Activated naive CD4-positive, alpha-beta T cell treated with anti-CD3 and anti-CD28 coated beads, Interleukin-2, amount 50 U/mL, for 72 hours (primary cell): ENCODE measurements around the gene VPS51. TPM values are rescaled to one million over a fixed set of nuclear protein-coding genes. Genes with fewer than 3 reads are reported as not detected.
"Not testable (repeated sequence)": the region's sequence is repeated elsewhere in the genome, so short reads cannot be mapped to it uniquely, and the experiment has no call there.

Experiments used
- ATAC-seq, 2 donors: fragments of 150-1000 bp; cut with Tn5 transposase; 2 replicates each; pipeline ENCODE4 v1.10.0; 2021; ENCODE audit warnings: mild to moderate bottlenecking in 2 of 2, moderate library complexity in 2 of 2
- DNase-seq, 2 donors: peaks; one replicate each; pipeline ENCODE4 v3.0.0; 2021 to 2022; ENCODE audit warnings: low spot score in 2 of 2
- H3K27ac Mint-ChIP-seq, 2 donors: one replicate each; pipeline ENCODE4 v1.8.0; 2022; ENCODE audit warnings: mild to moderate bottlenecking in 2 of 2, mixed read lengths in 2 of 2
- H3K36me3 Mint-ChIP-seq, 2 donors: one replicate each; pipeline ENCODE4 v1.8.0; 2022; ENCODE audit warnings: mixed read lengths in 2 of 2
- H3K9me3 Mint-ChIP-seq, 2 donors: one replicate each; pipeline ENCODE4 v1.8.0; 2022; ENCODE audit warnings: mixed read lengths in 2 of 2
- total RNA-seq, 2 donors: library from RNA; stranded (reverse); gene quantifications; one replicate each; pipeline ENCODE4 v1.2.3, GENCODE V29; 2022

The VPS51 gene
- total RNA-seq, 2 donors from 2014 or later: 60.4 to 101 TPM

DNA sequence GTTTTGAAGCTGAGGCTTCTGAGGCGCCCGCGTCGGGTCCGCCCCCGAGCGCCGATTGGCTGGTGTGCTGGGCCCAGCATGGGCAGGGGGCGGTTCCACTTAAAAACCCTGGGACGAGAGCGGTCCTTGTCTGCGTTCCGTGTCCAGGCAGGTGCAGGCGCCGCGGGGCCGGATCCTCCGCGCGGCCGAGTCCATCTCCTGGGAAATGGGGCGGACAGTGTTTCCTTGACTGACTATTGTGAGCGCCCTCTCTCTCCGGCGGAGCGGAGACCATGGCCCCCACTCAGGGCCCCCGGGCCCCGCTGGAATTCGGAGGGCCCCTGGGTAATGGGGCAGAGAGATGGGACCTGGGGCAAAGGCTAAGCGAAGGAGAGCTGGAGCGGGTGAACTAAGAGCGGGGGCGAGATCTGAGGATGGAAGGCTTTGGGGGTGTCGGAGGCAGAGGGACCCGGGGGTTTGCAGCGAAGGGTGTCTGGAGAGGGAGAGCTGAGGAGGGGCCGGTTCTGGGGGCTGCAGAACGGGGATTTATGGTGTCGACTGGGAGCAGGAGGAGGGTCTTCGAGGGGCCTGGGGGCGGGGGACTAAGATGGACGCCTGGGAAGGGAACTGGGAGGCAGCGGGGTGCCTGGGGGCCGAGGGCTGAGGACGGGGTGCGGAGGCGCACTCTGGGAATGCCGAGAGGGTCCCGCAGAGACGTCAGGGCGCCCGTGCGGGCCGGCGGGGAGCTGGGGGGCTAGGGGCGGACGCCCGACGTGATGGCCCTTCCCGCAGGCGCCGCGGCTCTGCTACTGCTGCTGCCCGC, 15.9 kb downstream of the VPS51 start, which contains the start of gene TM7SF2:
Gene TM7SF2, plus strand, starts transcription at position 129 of the 802 bp plus-strand sequence. Its CDS starts 144 bp downstream, at position 273.
- ATAC-seq: peak; percentile 79 to 83
- H3K9me3 Mint-ChIP-seq: no peaks in the 10 kb centered on the region
- peak; percentile 91 to 95 for DNase-seq
- peaks cover 0 to 5% of the 10 kb centered on the region in 2 donors for H3K36me3 Mint-ChIP-seq
- H3K27ac Mint-ChIP-seq: peak within 1 kb of the TSS; percentile 88 to 98

GRCh38 chr11:65112546-65113360, 16.7 kb downstream of the VPS51 start:
- H3K9me3 Mint-ChIP-seq: no peaks in the 10 kb centered on the region
- peak overlapping the region; percentile 88 to 94 for H3K27ac Mint-ChIP-seq
- H3K36me3 Mint-ChIP-seq: peaks cover 0 to 5% of the 10 kb centered on the region in 2 donors
- ATAC-seq: peak; percentile 37 to 49
- DNase-seq: peak in 1 of 2 donors; percentile 83

GRCh38 chr11:65113361-65113756, 17.3 kb downstream of the VPS51 start:
- Mint-ChIP-seq H3K27ac (peak overlapping the region; percentile 88 to 94), H3K36me3 (peaks cover 0 to 5% of the 10 kb centered on the region in 2 donors), H3K9me3 (no peaks in the 10 kb centered on the region)
- DNase-seq (no peak), ATAC-seq (no peak)

DNA sequence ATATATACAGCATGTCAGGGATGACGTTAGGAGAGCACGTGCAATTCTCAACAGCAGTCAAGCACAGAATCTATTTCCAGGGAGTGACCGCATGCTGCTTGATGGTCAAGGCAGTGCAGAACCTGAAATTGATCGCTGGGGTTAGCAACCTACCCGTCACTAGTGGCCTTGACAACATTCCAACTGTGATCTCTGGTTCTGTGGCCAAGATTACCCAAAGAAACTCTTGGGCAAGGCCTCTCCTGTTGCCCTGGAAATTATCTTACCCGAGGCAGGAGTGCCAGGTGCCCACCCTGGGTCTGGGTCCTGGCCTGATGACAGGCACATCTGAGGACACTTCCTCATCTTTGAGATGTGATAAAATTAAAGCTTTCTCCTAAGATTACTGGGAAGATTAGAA, 17.8 kb downstream of the VPS51 start:
- DNase-seq: no peak
- H3K36me3 Mint-ChIP-seq: peaks cover 0 to 5% of the 10 kb centered on the region in 2 donors
- peak overlapping the region; percentile 88 to 94 for H3K27ac Mint-ChIP-seq
- ATAC-seq: no peak
- no peaks in the 10 kb centered on the region for H3K9me3 Mint-ChIP-seq

GRCh38 chr11:65114538-65115171, 18.6 kb downstream of the VPS51 start:
- ATAC-seq (no peak), DNase-seq (no peak)
- no peaks in the 10 kb centered on the region for H3K9me3 Mint-ChIP-seq
- H3K36me3 Mint-ChIP-seq: peaks cover 0 to 5% of the 10 kb centered on the region in 2 donors
- H3K27ac Mint-ChIP-seq: peak overlapping the region in 1 of 2 donors; percentile 60

DNA sequence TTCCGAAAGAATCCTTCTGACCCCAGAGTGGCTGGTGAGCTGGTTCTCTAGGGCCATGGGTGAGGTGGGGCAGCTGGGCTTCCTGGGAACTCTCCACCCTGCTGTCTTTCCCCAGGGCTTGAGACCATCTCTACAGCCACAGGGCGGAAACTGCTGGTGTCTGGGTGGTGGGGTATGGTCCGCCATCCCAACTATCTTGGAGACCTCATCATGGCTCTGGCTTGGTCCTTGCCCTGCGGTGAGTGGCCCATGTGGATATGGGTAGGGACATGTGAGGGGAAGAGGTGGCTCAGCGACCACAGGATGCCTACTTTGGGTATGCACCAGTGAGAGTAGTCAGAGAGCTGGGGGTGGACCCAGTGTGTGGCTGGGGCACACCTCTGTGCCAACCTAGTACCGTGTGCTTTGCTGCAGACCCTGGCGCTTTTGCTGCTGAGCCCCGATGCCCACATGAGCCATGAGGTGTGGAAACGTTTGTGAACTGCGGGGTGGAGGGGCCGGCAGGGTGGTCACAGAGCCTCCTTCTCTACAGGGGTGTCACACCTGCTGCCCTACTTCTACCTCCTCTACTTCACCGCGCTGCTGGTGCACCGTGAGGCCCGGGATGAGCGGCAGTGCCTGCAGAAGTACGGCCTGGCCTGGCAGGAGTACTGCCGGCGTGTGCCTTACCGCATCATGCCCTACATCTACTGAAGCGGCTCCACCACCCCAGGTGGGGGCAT, 19.5 kb downstream of the VPS51 start:
- Mint-ChIP-seq H3K27ac (peak overlapping the region in 1 of 2 donors; percentile 91), H3K36me3 (peaks cover 5 to 13% of the 10 kb centered on the region in 2 donors), H3K9me3 (no peaks in the 10 kb centered on the region)
- DNase-seq: no peak
- ATAC-seq: no peak

DNA sequence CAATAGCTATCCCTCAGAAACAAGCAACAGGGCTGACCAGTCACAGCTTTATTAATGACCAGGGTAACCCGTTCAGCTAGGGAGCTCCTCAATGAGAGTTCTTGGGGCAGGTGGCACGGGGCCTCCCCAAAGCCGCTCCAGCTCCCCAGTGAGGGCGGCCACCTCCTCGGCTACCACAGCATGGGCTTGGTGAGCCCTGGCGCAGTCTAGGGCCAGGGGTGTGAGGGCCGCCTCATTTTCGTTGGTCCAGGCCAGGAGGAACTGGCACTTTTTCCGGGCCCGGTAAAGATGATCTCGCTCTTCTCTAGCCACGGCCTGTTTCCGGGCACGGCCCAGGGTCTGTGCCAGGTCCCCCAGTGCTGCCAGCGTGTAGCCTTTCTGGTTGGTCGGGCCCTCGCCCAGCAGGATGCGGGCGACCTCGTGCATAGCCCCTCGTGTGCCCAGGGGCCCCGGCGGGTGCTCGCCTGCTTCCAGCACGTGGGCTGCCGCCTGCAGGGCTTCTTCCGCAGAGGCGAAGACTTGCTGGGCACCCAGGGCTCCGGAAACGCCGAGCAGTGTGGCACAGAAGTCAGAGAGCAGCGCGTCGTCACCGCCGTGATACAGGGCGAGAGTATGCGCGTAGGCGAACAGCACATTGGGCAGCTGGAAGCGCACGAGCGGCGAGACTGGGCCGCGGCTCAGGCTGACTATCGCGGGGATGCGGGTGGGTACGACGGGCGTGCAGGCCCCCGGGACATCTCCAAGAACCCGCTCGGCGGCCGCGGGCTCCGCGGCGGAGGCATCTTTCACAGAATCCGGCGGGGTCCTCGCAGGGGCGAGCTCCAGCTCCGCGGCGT, 20.6 kb downstream of the VPS51 start:
- peaks cover 15 to 23% of the 10 kb centered on the region in 2 donors for H3K36me3 Mint-ChIP-seq
- peak overlapping the region; percentile 91 to 98 for H3K27ac Mint-ChIP-seq
- ATAC-seq: peak; percentile 19 to 33
- DNase-seq: peak; percentile 58 to 74
- no peaks in the 10 kb centered on the region for H3K9me3 Mint-ChIP-seq

DNA sequence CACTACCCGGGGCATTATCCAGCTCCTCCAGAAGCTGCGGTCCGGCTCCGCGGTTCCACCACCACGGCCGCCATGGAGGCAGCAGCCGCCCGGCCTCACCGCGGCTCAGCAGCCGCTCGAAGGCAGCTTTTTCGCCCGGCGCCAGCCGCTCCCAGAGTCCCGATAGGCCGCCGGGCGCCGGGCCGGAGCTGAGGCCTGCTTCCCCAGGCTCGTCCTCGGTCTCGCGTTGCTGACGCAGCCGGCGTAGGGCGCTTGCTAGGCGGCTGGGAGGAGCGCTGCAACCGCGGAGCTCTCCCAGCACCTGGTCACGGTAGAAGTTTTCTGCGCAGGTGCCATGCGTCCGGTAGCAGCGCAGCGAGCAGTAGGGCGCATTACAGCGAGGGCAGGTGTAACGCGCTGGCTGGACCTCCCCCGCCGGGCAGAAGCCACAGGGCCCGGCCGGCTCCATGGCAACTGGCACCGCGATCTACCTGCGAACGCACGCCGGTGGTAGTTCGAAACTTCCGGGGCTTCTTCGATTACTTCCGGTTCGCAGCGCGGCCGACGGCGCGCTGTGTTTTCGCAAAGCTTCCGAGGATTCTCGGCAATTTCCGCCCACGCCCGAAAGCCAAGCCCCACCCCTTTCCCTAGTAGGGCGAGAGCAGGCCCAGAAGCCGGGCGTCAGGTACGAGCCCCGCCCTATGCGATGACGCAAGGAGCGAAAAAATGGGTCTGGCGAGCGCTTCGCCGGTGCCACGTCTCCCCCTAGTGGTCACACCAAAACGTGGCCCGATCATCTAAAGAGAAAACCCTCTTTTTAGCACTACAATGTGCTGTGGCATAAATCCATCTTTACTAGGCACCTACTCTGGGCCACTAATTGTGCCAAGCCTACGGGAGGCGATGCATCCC, 21.4 kb downstream of the VPS51 start, which contains the start of gene ZNHIT2:
Gene ZNHIT2, minus strand, starts transcription at position 496 of the 891 bp plus-strand sequence. Its CDS starts 48 bp downstream, at position 448.
- Mint-ChIP-seq H3K36me3 (peaks cover 24 to 32% of the 10 kb centered on the region in 2 donors), H3K9me3 (no peaks in the 10 kb centered on the region), H3K27ac (peak within 1 kb of the TSS; percentile 98 to 99)
- DNase-seq (peak; percentile 100), ATAC-seq (peak; percentile 65 to 71)

DNA sequence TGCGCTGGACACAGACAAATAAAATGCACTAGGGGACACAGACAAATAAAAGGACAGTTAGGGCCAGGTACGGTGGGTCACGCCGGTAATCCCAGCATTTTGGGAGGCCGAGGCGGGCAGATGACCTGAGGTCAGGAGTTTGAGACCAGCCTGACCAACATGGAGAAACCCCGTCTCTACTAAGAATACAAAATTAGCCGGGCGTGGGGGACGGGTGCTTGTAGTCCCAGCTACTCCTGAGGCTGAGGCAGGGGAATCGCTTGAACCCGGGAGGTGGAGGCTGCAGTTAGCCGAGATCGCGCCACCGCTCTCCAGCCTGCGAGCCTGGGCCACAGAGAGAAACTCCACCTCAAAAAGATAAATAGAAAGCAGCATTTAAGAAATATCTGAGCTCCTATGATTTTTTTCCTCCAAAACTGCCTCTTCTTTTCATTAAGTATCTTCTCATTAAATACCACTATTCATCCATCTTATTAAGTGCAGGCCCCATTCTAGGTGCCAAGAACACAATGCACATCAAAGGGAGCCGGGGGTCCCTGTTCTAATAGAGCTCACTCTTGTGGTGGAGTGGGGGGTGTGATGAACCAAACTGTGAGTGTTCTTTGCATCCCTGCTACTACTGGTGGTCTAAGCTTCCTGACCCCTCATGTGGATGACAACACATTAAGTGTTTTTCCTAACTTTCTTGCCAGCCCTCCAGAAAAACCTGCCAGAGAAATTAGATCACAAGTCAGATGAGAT, 22.3 kb downstream of the VPS51 start:
- Mint-ChIP-seq H3K36me3 (peaks cover 25 to 32% of the 10 kb centered on the region in 2 donors), H3K27ac (peak overlapping the region; percentile 94 to 99), H3K9me3 (no peaks in the 10 kb centered on the region)
- DNase-seq (peak in 1 of 2 donors; percentile 65), ATAC-seq (no peak)

- Mint-ChIP-seq H3K27ac (peak overlapping the region; percentile 90 to 99), H3K36me3 (peaks cover 26 to 33% of the 10 kb centered on the region in 2 donors)
- not testable (repeated sequence) for ATAC-seq, H3K9me3 Mint-ChIP-seq
- peak in 1 of 2 donors; percentile 39 for DNase-seq
Measured at GRCh38 chr11:65118891-65119669, 23.1 kb downstream of the VPS51 start.

DNA sequence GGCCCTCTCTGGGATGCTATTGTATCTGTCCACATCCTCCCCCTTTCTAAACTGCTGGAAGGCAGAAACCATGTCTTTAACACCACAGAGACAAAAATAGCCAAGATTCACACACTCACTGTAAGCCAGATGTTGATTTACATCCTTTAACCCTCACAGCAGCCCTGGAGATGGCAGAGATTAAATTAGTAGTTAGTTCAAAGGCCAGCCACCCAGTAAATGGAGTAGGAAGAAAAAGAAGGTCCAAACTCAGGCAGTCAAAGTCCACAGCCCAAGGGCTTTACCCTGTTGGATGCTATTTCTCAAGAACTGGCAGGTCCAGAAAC, 23.6 kb downstream of the VPS51 start:
- Mint-ChIP-seq H3K36me3 (peaks cover 31 to 38% of the 10 kb centered on the region in 2 donors), H3K27ac (peak overlapping the region; percentile 2 to 99), H3K9me3 (no peaks in the 10 kb centered on the region)
- DNase-seq (no peak), ATAC-seq (no peak)

GRCh38 chr11:65120831-65121230, 24.8 kb downstream of the VPS51 start:
- Mint-ChIP-seq H3K36me3 (peaks cover 31 to 38% of the 10 kb centered on the region in 2 donors), H3K27ac (peak overlapping the region; percentile 99 to 100), H3K9me3 (no peaks in the 10 kb centered on the region)
- no peak for DNase-seq
- ATAC-seq: no peak

GRCh38 chr11:65121447-65121864, 25.4 kb downstream of the VPS51 start:
- peaks cover 31 to 38% of the 10 kb centered on the region in 2 donors for H3K36me3 Mint-ChIP-seq
- no peak for ATAC-seq
- peak in 1 of 2 donors; percentile 36 for DNase-seq
- no peaks in the 10 kb centered on the region for H3K9me3 Mint-ChIP-seq
- peak overlapping the region; percentile 99 to 100 for H3K27ac Mint-ChIP-seq
